ENCODE data around the gene UBE2U.

Gene UBE2U

DNA sequence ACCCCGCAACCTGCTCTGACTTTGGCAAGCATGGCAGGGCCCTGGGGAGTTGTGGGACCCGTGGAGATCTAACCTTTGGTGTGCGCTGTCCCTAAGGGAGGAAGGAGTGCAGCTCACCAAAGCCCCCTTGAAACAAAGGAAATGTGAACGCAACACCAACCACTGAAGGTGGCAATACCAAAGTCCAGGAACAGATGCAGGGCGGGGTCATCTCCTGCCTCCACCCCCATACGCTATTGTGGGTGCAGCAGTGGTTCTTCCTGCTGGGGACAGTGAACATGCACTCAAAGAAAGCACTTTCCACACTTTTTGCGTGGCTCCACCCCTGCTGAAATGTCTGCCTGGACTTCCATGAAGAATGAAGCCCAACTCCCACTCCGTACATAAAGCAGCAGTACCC, 93.0 kb downstream of the UBE2U start:
- no peak for DNase-seq

DNA sequence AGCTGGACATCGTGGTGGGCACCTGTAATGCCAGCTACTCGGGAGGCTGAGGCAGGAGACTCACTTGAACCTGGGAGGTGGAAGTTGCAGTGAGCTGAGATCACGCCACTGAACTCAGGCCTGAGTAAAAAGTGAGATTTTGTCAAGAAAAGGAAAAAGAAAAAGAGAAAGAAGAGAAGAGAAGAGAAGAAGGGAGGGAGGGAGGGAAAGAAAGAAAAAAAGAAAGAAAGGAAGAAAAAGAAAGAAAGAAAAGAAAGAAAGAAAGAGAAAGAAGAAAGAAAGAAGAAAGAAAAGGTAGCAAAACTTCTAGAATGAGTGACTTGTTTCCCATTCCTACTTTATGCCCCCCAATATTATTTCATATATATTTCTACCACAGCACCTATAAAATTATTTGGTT, 98.8 kb downstream of the UBE2U start:
- DNase-seq = no peak

DNA sequence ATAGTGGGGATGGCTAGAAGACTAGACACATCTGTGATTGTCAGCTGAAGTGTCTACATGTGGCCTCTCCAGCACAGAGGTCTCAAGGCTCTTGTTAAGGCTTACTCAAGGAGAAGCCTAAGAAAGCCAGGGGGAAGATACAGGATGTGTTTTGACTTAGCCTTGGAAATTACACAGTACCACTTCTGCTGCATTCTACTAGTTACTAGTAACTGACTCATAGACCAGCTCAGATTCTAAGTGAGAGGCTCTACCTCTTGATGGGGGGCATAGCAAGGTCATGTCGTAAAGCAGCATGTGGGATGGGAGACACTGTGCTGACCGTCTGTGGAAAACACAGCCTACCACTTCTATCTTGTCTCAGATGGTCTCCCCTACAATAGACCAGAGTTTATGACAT, 99.5 kb downstream of the UBE2U start:
- DNase-seq = no peak

DNA sequence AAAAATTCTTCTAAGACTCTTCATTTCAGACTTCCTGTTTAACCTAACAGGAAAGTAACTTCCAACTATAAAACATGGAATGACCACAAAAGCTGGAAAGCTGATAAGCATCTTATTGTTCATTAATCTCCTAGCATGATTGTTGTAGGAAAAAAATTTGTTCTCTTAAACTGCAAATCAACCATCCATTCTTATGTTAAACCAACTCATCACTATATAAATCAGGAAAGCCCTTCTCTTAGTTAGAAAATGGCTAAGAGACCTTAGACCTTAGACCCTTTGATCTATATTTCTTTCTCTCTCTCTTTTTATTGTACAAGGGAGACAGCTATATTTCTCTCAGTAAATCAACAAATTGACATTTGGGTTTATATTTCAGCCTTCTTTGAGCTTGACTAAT, 101.4 kb downstream of the UBE2U start:
- DNase-seq = no peak

DNA sequence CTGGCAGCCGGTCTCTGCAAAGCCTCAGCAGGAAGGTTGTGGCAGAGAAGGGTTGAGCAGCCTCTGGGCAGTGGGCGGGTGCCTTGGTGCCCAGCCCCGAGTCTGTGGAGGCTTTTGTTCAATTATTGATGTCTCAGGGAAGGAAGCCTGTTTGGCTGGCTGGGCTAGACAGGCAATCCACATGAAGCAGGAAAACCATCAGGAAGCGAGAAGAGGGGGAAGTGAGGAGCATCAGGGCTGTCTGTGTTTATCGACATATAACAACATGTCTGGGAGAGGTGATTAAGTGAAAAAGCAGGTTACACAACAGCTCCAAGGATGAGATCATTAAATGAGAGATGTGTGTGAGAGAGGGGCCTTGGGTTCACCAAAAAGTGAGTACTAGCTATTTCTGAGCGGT, 105.4 kb downstream of the UBE2U start:
- DNase-seq = no peak

DNA sequence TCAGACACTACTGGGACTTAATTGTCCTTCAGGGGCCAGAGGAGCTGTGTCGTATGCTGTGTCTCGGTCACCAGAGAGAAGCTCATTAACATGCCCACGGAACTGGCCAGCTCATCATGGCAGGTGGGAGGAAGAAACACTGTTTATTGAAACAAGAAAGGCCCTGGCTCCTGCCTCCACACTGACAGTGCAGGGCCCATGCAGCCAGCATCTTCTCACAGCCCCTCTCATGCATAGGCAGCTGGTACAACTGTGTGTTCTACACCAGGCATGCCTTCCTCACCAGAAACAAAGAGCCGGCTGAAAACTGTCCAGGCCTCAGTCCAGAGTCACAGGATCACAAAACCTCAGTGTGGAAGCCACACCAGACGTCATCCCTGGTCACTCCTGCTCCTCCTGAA, 106.0 kb downstream of the UBE2U start:
- DNase-seq = no peak

DNA sequence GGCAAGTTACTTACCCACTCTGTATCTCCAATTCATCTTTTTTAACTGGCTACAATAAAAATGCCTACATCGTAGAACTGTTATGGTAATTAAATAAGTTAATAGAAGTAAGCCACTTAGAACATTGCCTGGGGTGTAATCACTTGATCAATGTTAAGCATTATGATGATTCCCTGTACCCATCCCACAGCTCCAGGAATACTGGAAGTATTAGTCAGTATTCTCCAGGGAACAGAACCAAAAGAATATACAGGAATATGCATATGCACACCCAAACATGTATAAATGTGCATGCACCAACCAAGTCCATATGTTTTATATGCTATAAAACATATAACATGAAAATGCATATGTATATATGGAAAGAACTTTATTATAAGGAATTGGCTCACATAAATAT, 107.3 kb downstream of the UBE2U start:
- no peak for DNase-seq

DNA sequence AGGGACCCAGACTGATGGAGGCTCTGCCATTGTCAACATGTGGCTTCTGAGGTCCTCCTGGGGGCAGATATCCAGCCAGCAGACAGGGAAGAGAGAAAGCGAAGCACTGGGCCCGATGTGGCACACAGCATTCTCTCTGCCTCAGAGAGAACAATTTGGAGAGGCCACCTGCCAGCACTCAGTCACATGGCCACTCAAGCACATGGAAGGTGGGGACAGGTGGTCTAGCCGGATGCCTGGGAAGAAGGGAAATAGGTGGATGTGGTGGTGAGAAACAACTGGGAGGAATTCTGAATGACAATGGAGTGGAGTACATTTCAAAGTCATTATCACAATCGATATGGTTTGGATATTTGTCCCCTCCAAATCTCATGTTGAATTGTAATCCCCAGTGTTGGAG, 109.0 kb downstream of the UBE2U start:
- DNase-seq = no peak

DNA sequence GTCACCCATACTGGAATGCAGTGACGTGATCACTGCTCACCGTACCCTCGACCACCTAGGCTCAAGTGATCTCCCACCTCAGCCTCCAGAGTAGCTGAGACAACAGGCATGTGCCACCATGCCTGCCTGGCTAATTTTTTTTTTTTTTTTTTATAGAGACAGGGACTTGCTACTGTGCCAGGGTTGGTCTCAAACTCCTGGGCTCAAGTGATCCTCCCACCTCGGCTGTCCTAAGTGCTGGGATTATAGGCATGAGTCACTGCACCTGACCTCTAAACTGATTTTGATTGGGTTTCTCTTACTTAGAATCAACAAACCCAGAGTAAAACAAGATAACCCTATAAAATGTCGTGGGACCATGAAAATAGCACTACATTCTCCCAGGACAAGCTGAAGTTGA, 112.0 kb downstream of the UBE2U start:
- no peak for DNase-seq
